MM.1S (cell line): ENCODE results near the gene PIAS2.
A peak's percentile ranks its signal among the peaks of the same experiment; 100 is the strongest.
"Not testable (repeated sequence)": the region's sequence is repeated elsewhere in the genome, so short reads cannot be mapped to it uniquely, and the experiment has no call there.

Source experiments
- DNase-seq: peaks from one replicate; pipeline ENCODE4 v3.0.0-alpha.2; 2015
- H2AFZ ChIP-seq: fragments of 300-600 bp; sonication (generic); 2 replicates; pipeline ENCODE4 v1.6.0; 2016; ENCODE audit warnings: antibody characterized with exemption, low read length
- H3F3A ChIP-seq: fragments of 300-600 bp; sonication (generic); 2 replicates; pipeline ENCODE4 v1.6.1; 2016; ENCODE audit warnings: mild to moderate bottlenecking, antibody characterized with exemption, low read length, moderate library complexity, mixed read lengths; ENCODE audit not compliant: insufficient read depth
- H3K27ac ChIP-seq: fragments of 300-600 bp; sonication (generic); 2 replicates; pipeline ENCODE4 v1.5.1; 2016; ENCODE audit warnings: mild to moderate bottlenecking, low read length
- H3K27me3 ChIP-seq: fragments of 300-600 bp; sonication (generic); replicated peaks from 2 replicates; pipeline ENCODE4 v1.6.0; 2016; ENCODE audit warnings: low read length; ENCODE audit not compliant: insufficient read depth
- H3K36me3 ChIP-seq: fragments of 300-600 bp; sonication (generic); replicated peaks from 2 replicates; pipeline ENCODE4 v1.6.1; 2016; ENCODE audit warnings: mild to moderate bottlenecking, low read length, mixed read lengths; ENCODE audit not compliant: insufficient read depth
- H3K4me1 ChIP-seq: fragments of 300-600 bp; sonication (generic); 2 replicates; pipeline ENCODE4 v1.6.1; 2016; ENCODE audit warnings: low read length, mixed read lengths
- H3K4me2 ChIP-seq: fragments of 300-600 bp; sonication (generic); 2 replicates; pipeline ENCODE4 v1.6.0; 2016; ENCODE audit warnings: low read depth, low read length
- H3K4me3 ChIP-seq: fragments of 300-600 bp; sonication (generic); 2 replicates; pipeline ENCODE4 v1.5.1; 2016; ENCODE audit warnings: low read length, mixed read lengths
- H3K79me2 ChIP-seq: fragments of 300-600 bp; sonication (generic); 2 replicates; pipeline ENCODE4 v1.6.1; 2016; ENCODE audit warnings: mixed run types, low read length, mixed read lengths
- H3K9ac ChIP-seq: fragments of 300-600 bp; sonication (generic); 2 replicates; pipeline ENCODE4 v1.6.1; 2016; ENCODE audit warnings: low read length, mixed read lengths
- H3K9me2 ChIP-seq: fragments of 300-600 bp; sonication (generic); replicated peaks from 2 replicates; pipeline ENCODE4 v1.6.1; 2016; ENCODE audit warnings: mild to moderate bottlenecking, low read length, mixed read lengths; ENCODE audit not compliant: insufficient read depth
- H3K9me3 ChIP-seq: fragments of 300-600 bp; sonication (generic); replicated peaks from 2 replicates; pipeline ENCODE4 v1.6.1; 2016; ENCODE audit warnings: mild to moderate bottlenecking, low read length, mixed read lengths; ENCODE audit not compliant: insufficient read depth
- H4K20me1 ChIP-seq: fragments of 300-600 bp; sonication (generic); 2 replicates; pipeline ENCODE4 v1.6.1; 2016; ENCODE audit warnings: mild to moderate bottlenecking, low read length, moderate library complexity, mixed read lengths; ENCODE audit not compliant: insufficient read depth
- EZH2 ChIP-seq: fragments of 300-600 bp; sonication (generic); optimal IDR thresholded peaks from 2 replicates; pipeline ENCODE3; 2017; ENCODE audit warnings: low read depth, mild to moderate bottlenecking, antibody characterized with exemption, low read length, mixed read lengths
- EZH2phosphoT487 ChIP-seq: fragments of 300-600 bp; sonication (generic); IDR thresholded peaks from 2 replicates; pipeline ENCODE4 v1.6.1; 2018; ENCODE audit warnings: antibody characterized with exemption, low read length
- TF ChIP-seq, protein P1 (sequence below): fragments of 300-600 bp; sonication (generic); IDR thresholded peaks from 2 replicates; pipeline ENCODE4 v1.5.1; 2016; ENCODE audit warnings: antibody characterized with exemption, low read length, mixed read lengths

PIAS2 gene, protein sequence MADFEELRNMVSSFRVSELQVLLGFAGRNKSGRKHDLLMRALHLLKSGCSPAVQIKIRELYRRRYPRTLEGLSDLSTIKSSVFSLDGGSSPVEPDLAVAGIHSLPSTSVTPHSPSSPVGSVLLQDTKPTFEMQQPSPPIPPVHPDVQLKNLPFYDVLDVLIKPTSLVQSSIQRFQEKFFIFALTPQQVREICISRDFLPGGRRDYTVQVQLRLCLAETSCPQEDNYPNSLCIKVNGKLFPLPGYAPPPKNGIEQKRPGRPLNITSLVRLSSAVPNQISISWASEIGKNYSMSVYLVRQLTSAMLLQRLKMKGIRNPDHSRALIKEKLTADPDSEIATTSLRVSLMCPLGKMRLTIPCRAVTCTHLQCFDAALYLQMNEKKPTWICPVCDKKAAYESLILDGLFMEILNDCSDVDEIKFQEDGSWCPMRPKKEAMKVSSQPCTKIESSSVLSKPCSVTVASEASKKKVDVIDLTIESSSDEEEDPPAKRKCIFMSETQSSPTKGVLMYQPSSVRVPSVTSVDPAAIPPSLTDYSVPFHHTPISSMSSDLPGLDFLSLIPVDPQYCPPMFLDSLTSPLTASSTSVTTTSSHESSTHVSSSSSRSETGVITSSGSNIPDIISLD

DNA sequence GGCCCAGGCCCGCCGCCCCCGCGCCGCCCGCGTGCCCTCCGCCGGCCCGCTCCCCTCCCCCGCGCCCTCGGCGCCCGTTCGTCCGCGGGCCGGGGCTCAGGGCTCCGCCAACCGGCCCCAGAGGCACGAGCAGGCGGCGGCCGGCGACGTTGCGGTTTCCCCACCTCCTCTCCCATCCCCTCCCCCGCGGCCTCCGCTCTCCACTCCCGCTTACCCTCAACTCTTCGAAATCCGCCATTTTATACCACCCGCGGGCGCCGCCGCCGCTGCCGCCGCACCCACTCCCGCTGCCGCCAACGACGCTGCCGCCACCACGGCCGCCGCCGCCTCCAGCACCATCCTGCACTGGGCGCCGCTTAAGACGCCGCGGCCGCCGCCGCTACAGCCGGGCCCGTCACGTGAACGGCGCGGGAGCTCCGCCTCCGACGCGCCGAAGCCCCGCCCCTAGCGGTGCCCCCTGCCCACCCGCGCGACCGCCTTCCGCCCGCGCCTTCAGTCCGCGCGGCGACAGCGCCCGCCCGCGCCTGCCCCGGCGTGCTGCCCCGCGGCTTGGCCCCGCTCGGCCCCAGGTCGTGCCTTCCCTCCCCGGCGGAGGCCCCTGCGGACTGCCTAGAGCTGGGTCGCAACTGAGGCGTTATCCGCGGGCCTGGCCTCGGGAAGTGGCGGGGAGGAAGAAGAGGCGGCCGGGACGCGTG lies at the start of gene PIAS2, which contains the start of gene KATNAL2:
PIAS2 (minus strand) TSS at position 400 of the 695 bp plus-strand sequence; CDS start at position 238, 162 bp downstream.
KATNAL2 (plus strand) TSS at position 495 of the 695 bp plus-strand sequence. CDS start 29,271 bp downstream, outside the sequence.
- no peaks in the 10 kb centered on the region for H3K9me2 ChIP-seq
- H3K79me2 ChIP-seq = peaks cover 45% of the 10 kb centered on the region
- H3K4me3 ChIP-seq = peak within 1 kb of the TSS; percentile 74
- peak within 1 kb of the TSS; percentile 8; the same call in 1 of the 2 replicates for H3K27ac ChIP-seq
- H2AFZ ChIP-seq = peak within 1 kb of the TSS; percentile 96
- peak within 1 kb of the TSS; percentile 58; the same call in 1 of the 2 replicates for H3K9ac ChIP-seq
- TF ChIP-seq EZH2phosphoT487 (no peak), EZH2 (no peak)
- TF ChIP-seq, protein P1, sequence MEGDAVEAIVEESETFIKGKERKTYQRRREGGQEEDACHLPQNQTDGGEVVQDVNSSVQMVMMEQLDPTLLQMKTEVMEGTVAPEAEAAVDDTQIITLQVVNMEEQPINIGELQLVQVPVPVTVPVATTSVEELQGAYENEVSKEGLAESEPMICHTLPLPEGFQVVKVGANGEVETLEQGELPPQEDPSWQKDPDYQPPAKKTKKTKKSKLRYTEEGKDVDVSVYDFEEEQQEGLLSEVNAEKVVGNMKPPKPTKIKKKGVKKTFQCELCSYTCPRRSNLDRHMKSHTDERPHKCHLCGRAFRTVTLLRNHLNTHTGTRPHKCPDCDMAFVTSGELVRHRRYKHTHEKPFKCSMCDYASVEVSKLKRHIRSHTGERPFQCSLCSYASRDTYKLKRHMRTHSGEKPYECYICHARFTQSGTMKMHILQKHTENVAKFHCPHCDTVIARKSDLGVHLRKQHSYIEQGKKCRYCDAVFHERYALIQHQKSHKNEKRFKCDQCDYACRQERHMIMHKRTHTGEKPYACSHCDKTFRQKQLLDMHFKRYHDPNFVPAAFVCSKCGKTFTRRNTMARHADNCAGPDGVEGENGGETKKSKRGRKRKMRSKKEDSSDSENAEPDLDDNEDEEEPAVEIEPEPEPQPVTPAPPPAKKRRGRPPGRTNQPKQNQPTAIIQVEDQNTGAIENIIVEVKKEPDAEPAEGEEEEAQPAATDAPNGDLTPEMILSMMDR = no peak
- DNase-seq = peak; percentile 82
- H3K27me3 ChIP-seq = no peaks in the 10 kb centered on the region
- peak within 1 kb of the TSS; percentile 80 for H3K4me2 ChIP-seq
- H3F3A ChIP-seq = no peaks in the 10 kb centered on the region
- H3K36me3 ChIP-seq = no peaks in the 10 kb centered on the region
- H3K4me1 ChIP-seq = no peaks in the 10 kb centered on the region
- no peaks in the 10 kb centered on the region for H3K9me3 ChIP-seq
- H4K20me1 ChIP-seq = no peaks in the 10 kb centered on the region

DNA sequence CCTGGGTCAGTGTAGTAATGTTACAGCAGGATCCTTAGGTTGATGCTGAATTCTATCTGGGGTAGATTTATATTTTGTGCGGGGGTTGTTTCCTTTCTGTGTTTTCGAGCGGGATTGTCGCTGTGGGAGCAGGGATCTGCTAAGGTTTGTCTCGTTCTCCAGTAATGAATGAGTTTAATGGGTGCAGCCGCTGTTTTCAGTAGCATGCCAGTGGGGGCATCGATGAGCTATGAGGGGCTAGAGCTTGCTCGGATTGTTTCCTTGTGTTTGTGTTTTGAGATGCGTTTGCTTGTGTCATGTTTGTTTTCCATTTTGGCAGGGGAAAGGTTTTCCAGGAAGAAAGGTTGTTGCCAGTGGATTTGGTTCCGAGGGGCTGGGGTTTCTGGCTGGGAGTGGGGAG lies 49.0 kb upstream of the PIAS2 start:
- not testable (repeated sequence) for H3K79me2 ChIP-seq, H3K4me2 ChIP-seq, H3K27me3 ChIP-seq, H3K9me2 ChIP-seq, H3K36me3 ChIP-seq, H3K9ac ChIP-seq, H3K9me3 ChIP-seq, H3K27ac ChIP-seq, H2AFZ ChIP-seq, DNase-seq, H3K4me3 ChIP-seq, H4K20me1 ChIP-seq, H3F3A ChIP-seq, H3K4me1 ChIP-seq

DNA sequence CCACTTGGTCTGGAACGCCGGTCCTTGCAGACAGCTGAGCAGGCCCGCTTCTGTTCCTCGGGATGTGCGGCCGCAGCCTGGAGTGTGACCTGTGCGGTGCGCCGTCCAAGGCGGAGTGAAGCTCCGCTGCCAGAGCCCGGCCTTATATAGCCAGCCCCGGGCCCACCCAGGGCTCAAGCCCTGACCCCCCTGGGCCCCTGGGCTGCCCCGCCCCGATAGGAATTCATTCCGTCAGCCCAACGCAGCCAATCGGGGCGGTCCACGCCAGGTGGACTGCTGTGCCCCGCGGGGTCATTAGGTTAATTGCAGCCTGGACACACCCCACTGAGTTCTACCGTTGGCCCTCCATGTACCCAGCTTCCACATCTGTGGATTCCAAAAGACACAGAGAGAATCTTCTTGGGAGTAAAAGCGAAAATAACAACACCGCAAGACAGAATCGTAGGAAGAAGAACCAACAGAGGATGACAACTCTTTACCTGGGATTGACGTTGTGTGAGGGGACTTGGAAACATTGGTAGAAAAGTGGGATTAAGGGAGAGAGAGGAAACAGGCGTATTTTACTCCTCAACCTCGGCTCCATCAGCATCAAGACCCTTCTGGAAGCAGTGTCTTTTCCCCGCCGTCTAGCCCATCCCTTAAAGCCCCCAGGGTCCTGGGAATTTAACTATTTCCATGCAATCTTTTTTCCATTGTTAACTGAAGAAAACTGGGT lies 47.4 kb upstream of the PIAS2 start:
- not testable (repeated sequence) for H3K4me2 ChIP-seq, H3F3A ChIP-seq, H3K79me2 ChIP-seq, H2AFZ ChIP-seq, H3K27me3 ChIP-seq, H3K36me3 ChIP-seq, H3K4me3 ChIP-seq, H3K9me3 ChIP-seq, H3K27ac ChIP-seq, H4K20me1 ChIP-seq, H3K9me2 ChIP-seq, DNase-seq, H3K4me1 ChIP-seq, H3K9ac ChIP-seq

DNA sequence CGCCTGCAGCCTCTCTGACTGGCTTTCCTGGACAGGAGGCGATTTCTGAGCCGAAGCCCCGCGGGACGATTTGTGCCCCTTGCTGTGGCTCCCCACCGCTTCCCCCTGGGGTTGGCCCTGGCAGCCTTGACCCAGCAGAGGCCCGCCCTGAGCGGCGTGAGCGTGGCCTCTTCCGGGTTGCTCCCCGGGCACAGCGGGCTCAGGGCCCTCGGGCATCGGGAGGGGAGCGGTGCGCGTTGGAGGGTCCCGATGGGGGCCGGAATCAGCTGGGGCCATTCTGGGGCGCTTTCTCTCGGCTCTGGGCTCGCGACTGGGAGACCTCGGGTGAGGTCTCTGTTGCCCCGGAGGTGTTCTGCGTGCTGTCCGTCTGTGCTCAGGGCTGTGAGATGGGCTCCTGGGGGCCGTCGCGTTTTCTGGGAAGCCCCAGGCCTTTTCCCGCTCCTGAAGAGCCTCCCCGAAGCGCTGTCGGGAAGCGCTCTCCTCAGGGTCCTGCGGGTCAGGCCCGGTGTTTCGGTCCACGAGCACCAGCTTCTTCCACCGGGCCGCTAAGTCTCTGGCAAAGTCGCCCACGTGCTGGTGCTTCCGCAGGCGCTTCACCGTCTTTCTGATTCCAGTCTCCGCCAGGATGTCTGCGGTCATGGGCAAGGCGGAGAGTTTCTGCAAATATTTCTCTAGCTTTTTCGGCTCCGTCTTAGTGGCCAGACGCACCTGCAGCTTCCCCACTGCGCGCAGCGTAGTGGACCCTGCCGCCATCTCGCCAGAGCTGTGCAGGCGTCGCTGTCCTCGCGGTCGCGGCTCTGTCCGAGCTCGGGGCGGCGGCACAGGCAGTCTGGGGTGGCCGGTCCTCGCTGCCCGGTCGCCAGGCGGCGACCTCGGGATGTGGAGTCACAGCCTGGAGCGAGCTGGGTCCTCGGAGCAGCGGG lies 46.6 kb upstream of the PIAS2 start:
- not testable (repeated sequence) for H3K36me3 ChIP-seq, H3K9me3 ChIP-seq, H3F3A ChIP-seq, H3K9ac ChIP-seq, H3K27ac ChIP-seq, H3K4me1 ChIP-seq, H4K20me1 ChIP-seq, H3K79me2 ChIP-seq, H3K9me2 ChIP-seq, H3K27me3 ChIP-seq, H3K4me3 ChIP-seq, H2AFZ ChIP-seq, H3K4me2 ChIP-seq, DNase-seq
